DLD1 (cell line): ENCODE measurements around the gene SIX2.
"Not testable (repeated sequence)": the region's sequence is repeated elsewhere in the genome, so short reads cannot be mapped to it uniquely, and the experiment has no call there.

Experiments used
- in situ Hi-C: cut with HindIII; loops from 2 replicates; pipeline ENCODE4 v1.10.0; 2017; ENCODE audit warnings: low sequenced_read_pairs

SIX2 gene

DNA sequence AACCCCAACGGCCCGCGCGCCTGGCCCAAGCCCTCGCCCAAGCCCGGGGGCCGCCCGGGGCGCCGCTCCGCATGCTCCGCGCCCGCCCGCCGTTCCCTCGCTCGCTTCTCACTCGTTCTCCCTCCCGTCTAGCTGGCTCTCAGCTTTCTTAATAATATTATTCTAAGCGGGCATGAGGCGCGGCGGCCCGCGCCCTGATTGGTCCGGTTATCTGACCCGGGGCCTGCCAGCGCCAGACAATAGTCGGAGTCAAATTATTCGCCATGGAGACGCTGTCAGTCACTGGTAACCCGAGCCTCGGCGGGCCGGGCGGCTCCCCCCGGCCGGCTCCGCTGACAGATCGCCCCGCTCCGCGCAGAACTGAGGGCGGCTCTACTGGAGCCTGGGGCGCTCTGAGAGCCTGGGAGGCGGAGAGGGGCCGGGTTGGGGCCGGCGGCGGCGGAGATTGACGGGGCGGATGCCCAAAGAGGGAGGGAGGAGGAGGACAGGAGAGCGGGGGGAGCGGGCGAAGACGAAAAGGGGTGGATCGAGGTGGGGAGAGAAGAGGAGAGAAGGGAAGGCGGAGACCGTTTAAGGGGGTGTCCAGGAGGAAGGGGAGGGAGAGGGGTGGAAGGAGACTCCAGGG is at the start of gene SIX2:
Gene SIX2 (minus strand): TSS at position 150 of the 625 bp plus-strand sequence. CDS start 342 bp downstream, outside the sequence.
- in situ Hi-C loops = no loop called here

DNA sequence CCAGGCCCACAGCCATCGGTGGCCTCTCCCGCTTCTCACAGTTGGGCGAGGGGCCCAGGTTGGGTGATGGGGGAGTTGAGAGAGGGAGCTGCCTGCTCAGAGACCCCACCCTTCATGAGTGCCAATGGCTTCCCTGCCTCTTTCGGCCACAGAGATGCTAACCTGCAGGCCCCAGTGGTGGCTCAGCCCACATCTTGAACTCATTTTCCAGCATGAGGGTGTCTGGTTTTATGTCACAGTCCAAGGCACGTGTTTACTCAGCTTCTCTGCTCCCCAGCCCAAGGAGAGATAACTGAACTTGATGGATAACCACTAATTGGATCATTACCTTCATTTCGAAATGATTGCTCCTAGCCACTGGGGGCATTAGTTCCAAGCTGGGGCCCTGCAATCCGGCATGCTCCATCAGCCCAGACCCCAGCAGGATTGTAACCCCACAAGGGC is 45.9 kb upstream of the SIX2 start:
- in situ Hi-C loops = no loop called here

DNA sequence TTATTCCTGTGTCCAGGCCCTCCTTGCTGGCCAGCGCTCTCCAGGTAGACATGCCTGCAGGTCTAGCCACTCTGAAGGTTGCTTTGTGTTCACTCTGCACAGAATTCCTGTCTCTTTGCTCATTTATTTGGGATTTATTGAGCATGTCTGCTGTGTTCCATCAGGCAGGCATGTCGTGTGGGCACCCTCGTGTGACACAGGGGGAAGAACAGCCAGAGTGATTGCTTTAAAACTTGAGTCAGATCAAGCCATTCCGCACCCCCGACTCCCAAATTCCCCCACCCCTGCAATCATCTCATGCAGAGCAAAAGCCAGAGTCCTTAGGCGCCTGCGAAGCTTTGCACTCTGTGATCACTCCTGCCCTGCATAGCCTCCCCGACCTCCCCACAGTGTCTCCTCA is 44.7 kb upstream of the SIX2 start:
- in situ Hi-C loops = no loop called here

DNA sequence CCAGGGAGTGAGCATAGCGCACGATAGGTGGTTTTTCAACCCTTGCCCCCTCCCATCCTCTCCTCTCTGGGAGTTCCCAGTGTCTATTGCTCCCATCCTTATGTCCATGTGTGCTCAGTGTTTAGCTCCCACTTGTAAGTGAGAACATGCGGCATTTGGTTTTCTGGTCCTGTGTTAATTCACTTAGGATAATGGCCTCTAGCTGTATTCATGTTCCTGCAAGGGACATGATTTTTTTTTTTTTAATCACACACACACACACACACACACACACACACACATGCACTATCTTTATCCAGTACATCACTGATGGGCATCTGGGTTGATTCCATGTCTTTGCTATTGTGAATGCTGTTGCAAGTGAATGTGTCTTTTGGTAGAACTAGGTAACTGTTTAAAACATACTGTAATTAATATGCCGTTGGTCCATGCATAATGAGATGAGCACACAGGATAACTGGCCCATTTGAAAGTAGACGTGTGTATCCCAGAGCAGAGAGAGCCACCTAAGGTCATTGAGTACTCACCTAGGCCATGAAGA is 43.2 kb upstream of the SIX2 start:
- in situ Hi-C loops = no loop called here

DNA sequence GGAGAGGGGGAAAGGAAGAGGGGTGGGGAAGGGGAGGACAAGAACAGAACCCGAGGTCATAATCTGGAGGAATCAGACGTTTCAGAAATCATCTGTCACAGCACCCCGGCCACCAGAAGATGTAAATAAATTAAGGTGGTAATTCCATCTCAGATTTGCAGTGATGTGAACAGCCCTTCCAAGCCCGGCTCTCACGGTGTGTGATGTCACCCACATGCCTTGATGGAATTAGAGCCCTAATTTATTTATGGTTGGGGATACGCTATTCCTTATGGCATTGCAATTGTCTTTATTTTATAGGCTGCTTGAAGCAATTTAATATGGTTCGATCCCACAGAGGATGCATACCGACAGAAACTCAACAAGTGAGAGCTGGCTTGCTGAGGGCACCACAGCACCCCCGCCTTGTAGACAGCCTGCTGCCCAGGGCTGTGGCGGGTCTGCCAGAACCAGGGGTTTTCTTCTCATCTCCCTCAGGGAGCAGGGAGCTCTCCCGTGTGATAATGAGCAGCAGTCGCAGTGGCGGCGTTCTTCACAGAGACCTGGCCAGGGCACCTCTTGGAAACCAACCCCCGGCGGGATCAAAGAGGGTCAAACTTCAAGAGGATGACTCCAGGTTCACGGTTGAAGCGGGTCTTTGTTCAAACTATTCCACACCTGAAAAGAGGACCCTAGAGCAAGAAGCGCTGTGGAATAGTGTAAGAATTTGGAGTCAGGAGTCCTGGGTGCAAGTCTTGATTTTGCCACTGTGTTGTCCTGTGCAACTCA is 40.5 kb upstream of the SIX2 start:
- in situ Hi-C loops = no loop called here

DNA sequence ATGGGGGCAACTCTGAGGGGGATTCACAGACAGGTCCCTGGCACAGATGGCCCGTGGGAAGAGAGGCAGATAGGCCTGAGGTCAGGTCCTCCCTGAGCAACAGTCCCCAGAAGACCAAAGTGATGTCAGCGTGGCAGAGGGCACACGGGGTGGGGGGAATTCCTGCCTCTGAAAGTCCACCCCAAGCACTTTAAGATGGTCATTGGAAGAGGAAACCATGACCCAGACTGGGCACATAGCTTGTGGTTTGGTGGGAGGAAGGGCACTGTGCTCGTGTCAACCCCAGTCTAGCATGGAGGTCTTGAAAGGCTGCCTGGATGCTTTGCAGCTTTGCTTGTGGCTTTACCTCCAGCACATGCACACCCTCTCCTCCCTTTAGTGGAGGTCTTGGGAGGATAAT is 38.0 kb upstream of the SIX2 start:
- in situ Hi-C loops = no loop called here

DNA sequence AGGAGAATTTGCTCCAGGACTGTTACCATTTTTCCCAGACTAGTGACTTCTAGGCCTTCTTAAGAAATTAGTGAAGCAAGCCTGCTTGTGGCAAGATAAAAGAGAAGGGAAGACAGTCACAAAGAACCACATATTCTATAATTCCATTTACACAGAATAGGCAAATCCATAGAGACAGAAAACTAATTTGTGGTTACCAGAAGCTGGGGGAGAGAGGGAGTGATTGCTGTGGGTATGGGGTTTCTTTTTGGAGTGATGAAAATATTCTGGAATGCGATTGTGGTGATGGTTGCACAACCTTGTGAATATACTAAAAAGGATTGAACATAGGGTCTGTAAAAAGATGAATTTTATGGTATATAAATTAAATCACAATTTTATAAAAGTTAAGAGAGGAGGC is 37.5 kb upstream of the SIX2 start:
- in situ Hi-C loops = no loop called here

DNA sequence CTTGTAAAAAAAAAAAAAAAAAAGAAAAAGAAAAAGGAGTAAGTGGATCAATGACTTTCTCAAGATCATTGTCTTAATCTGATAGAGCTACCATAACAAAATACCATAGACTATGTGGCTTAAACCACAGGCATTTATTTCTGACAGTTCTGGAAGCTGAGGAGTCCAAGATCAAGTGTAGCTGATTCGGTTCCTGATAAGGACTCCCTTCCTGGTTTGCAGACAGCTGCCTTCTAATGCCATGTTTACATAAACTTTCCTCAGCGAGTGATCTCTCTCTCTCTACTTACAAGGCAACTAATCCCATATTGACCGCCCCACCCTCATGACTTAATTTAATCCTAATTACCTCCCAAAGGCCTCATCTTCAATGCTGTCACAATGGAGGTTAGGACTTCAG is 36.5 kb upstream of the SIX2 start:
- in situ Hi-C loops = no loop called here

DNA sequence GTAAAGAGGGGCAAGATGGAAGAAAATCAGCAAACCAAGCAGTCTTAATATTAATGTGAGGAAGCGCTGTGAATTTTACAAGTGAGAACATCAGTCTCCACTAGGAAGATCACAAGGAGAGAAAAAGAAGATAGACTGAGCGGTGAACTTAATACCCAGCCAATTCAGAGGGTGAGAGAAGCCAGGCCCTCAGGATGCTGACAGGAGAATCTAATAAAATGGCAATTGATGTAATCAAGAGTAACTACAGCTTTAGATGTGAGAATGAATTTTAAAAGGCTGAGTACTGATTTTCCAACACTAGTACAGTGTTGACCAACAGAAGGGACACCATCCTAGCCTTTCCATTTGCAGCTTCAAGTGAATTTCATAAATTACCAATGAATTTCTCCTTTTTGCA is 35.7 kb upstream of the SIX2 start:
- in situ Hi-C loops = no loop called here

DNA sequence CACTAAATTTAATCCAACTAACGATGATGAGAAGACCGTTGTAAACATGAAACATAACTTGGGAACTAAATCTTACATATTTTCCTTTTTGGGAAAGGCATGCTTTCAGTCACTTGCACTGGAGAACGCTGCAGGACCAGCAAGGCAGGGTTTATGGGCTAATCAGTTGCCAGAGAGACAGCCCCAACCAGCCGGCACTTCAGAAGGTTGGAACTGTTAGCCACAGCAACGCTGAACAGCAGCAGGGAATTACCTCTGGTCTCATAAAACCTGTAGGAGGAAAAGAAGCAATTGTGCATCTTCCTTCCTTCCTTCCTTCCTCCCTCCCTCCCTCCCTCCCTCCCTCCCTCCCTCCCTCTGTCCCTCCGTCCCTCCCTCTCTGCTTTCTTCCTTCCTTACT is 33.9 kb upstream of the SIX2 start:
- in situ Hi-C loops = no loop called here

DNA sequence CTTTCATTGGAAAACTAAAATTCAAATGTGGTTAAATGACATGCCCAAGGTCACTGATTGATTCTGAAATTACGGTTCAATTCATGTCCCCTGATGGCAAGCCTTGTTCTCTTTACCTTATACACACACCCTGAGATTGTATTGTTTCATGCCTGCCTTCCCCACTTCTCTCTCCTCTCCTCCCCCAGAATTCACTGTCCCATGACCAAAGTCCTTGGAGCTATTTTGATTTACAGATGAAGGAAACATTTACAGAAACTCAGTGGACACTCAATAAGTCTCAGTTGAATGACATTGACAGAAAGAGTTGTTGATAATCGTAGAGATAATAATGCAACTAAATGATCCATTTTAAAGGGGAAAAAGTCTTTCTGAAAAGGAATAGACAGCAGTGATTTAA is 33.1 kb upstream of the SIX2 start:
- in situ Hi-C loops = no loop called here

DNA sequence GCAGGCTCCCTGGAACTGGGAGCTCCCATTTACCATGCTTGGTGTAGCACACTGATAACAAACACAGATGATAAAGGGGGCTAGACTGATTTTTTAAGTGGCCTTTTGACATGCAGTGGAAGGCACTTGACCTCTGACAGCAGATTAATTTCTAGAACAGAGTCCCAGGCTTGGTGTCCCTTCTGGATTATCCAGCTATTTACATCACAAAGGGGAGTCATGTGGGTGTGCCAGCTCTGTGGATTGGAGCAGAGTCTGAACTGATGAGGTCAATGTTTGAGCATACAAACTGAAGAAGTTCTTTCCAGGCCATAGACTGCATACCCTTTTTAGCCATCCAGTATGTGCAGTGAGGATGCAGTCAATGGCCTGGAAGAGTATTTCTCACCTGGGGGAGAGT is 31.5 kb upstream of the SIX2 start:
- in situ Hi-C loops = no loop called here

DNA sequence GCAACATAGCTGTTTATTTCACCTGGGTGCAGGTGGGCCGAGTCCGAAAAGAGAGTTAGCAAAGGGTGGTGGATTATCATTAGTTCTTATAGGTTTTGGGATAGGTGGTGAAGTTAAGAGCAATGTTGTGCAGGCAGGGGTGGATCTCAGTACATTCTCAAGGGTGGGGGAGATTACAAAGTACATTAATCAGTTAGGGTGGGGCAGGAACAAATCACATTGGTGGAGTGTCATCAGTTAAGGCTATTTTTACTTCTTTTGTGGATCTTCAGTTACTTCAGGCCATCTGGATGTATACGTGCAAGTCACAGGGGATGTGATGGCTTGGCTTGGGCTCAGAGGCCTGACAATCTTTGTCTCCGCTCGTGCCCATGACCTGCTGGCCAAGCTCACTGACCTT is 30.6 kb upstream of the SIX2 start:
- in situ Hi-C loops = not testable (repeated sequence)

DNA sequence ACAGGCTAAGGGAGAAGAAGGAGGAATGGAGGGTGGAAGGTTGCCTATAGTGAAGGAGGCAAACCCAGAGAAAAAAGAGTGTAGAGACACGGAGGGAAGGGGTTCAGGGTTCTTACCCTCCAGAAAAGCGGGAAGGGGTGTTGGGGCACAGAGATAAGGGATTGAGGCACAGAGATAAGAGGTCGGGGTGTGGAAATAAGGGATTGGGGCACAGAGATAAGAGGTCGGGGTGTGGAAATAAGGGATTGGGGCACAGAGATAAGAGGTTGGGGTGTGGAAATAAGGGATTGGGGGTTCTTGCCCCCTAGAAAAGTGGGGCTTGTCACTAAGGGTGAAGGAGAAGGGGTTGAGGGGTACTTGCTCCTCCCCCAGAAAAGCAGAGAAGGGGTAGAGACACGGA is 29.6 kb upstream of the SIX2 start:
- in situ Hi-C loops = not testable (repeated sequence)

DNA sequence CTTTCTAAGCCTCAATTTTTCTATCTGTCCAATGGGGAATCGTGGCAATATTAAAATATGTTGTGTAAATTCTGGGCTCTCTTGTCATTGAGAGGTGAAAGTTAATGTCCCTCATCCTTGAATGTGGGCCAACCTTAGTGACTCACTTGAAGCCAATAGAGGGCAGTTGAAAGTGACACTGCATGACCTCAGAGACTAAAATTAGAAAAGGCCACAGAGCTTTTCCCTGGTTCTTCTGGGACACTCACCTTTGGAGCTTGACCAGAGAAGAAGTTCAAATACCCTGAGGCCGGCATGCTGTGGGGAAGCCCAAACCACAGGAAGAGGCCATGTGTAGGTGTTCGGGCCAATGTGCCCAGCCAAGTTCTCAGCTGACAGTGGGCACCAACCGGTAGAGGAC is 24.1 kb upstream of the SIX2 start:
- in situ Hi-C loops = no loop called here

DNA sequence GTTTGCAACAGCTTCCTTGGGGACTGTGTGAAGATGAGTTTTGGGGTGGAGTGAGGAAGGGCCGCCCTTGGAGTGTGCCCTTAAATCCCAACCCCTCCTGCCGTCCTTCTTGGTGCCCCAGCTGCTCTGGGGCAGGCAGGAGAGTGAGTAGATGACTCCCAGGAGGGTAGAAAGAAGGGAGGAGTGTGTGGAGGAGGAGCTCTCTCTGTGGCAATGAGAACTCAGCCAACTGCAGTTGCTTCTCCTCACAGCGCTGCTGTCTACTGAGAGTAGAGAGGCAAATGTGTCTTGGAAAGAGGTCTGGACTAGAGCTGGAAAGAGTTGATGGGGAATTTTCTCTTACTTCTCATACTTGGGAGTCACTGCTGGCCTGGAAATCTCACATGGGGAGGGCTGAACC is 21.8 kb upstream of the SIX2 start:
- in situ Hi-C loops = no loop called here

DNA sequence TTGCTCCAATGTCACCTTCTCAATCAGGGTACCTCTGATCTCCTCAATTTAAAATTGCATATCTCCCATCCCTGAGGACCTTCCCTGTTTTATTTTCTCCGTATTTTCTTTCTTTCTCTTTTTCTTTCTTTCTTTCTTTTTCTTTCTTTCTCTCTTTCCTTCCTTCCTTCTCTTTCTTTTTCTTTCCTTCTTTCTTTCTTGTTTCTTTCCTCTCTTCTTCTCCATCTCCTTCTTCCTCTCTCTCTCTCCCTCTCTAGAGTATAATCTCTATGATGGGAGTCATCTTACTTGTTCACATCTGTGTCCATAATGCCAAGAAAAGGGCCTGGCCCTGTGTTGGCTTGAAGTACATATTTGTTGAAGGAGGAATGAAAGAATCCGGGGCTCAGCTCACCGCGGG is 21.3 kb upstream of the SIX2 start:
- in situ Hi-C loops = no loop called here

DNA sequence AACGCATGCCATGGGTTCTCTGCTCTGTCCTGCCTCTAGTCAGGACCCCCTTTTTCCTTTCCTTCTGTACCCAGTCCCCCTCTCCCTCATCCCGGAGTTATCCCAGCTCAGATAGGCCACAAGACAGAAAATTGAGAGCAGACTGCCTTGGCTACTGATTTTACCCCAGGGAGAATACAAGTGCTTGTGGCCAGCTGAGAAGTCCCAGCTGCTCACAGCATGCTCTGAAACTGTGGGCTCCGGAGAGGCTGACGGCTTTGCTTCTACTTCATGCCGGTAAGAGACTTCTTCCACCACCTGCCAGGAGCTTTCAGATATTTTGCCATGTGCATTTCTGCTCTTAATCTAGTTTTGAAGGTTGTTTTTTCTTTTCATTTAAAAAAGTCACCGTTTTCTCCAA is 20.0 kb upstream of the SIX2 start:
- in situ Hi-C loops = no loop called here

DNA sequence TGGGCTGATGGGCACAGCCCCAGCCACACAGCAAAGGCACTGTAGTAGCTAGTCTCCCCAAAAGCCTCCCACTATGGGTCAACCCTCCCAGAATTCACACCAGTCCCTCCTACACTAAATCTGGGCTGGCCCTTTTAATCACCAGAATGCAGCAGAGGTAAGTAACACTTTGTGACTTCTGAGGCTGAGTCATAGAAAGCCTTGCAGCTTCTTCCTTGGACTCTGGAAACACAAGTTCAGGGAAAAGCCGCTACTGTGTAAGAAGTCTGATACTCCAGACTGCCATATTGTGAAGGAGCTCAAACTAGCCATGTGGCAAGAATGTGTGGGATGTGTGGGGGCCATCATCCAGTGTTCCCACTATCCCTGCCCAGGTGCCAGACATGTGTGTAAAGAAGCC is 19.0 kb upstream of the SIX2 start:
- in situ Hi-C loops = no loop called here

DNA sequence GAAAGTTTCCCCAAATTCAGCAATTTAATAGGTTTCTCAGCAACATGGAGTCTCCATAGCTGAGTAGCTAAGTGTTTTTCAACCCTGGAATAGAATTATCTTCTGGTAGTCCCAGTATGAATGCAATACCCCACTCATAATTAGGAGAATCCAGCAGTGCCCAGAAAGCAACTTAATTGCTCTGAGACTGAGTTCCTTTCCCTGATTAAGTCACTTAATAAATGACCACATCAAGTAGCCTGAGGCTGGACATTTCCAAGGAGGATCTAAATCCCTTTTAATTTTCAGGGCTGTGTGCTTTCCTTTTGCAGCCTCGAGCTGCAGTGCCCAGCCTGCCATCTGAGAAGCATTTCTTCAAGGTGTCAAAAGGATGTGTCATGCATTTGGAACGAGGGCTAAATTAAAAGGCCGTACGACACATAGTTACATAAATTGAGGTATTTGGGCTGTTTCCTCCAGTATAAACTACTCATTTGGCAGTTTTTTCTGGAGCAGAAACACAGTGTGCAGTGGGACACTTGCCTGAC is 17.7 kb upstream of the SIX2 start:
- in situ Hi-C loops = no loop called here

DNA sequence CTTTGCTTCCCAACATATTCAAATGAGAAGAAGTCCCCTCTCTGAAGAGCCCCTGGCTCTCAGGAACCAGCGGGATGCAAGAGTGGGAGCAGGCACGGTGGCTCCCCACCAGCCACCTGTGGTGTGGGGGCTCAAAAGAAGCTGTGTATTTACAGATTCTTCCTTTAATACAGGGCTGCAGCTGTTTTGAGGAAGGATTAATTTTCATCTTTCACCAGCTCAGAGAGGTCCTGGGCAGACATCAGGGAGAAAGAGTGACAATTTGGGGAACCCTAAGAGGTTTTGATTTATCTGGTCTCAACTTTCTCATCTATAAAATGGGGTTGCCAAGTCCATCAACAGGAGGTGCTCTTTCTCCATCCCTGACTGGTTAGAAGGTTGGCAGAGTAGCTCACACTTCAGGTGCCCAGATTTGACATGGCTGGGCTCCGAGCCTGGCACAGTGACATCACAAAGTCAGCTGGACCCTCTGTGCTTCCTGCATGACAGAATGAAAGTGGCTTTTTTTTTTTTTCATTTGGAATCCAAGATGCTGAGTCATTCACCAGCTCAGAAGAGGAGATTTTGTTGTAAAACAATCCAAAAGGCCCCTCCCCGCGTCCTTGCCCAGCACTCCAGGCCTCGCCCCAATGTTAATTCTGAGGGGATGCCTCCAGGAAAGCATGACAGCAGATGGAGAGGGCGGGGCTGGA is 15.5 kb upstream of the SIX2 start:
- in situ Hi-C loops = no loop called here

DNA sequence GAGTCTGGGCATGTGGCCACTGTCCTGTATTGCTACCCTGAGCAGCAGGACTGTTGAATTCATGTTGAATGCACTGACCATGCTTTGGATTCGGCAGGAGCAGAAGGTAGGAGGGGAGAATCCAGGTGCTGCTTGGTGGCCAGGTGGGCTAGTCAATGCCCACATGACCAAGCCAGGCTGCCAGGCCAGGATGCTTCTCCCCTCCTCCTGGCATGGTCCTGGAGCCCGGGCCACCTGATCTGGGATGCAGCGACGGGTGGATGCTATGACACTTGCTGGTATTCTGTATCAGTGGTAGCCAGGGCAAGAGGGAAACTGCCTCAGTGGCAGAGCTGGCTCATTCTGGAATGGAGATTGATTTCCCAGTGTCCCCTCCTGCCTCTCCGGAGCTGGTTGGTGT is 14.8 kb upstream of the SIX2 start:
- in situ Hi-C loops = no loop called here
